HepG2 (cell line): ENCODE data around the gene CSTPP1. TPM values are rescaled to one million over a fixed set of nuclear protein-coding genes. Genes with fewer than 3 reads are reported as not detected.

Experiments
- CHD2 ChIP-seq: IDR thresholded peaks from 2 replicates; pipeline ENCODE4 v1.6.1; 2011; ENCODE audit warnings: low read depth, low read length, improper control_type of control experiment
- EZH2 ChIP-seq: conservative IDR thresholded peaks from 2 replicates; pipeline ENCODE4 v1.6.1; 2012; ENCODE audit warnings: mild to moderate bottlenecking, low read depth, low read length, moderate library complexity
- GLMP ChIP-seq: sonication (generic); formaldehyde crosslinking; IDR thresholded peaks from 2 replicates; pipeline ENCODE4 v1.9.0; 2021; ENCODE audit warnings: missing genetic modification reagents, mild to moderate bottlenecking, borderline replicate concordance
- HDAC1 ChIP-seq: sonication (generic); formaldehyde crosslinking; IDR thresholded peaks from 2 replicates; pipeline ENCODE4 v1.5.1; 2020; ENCODE audit warnings: mild to moderate bottlenecking, missing genetic modification reagents
- HNRNPL ChIP-seq: fragments of 200-400 bp; formaldehyde crosslinking; IDR thresholded peaks from 2 replicates; pipeline ENCODE4 v1.6.1; 2017; ENCODE audit warnings: mild to moderate bottlenecking, low read depth, low read length
- KMT2A ChIP-seq: sonication (generic); formaldehyde crosslinking; IDR thresholded peaks from 2 replicates; pipeline ENCODE4 v1.4.0; 2020; ENCODE audit warnings: missing genetic modification reagents
- NFYB ChIP-seq: sonication (generic); formaldehyde crosslinking; IDR thresholded peaks from 2 replicates; pipeline ENCODE4 v1.4.0; 2020; ENCODE audit warnings: missing genetic modification reagents
- NONO ChIP-seq, 2 experiments: fragments of 450-650 bp in 1 of 2; sonication (generic) in 1 of 2; formaldehyde crosslinking in 1 of 2; IDR thresholded peaks in 1 of 2; conservative IDR thresholded peaks in 1 of 2; 2 replicates each; pipeline versions ENCODE4 v1.6.1 to v1.8.0; 2017 to 2022; ENCODE audit warnings: mild to moderate bottlenecking in 1 of 2, missing genetic modification reagents in 1 of 2, moderate library complexity in 1 of 2
- ONECUT2 ChIP-seq: sonication (generic); formaldehyde crosslinking; IDR thresholded peaks from 2 replicates; pipeline ENCODE4 v1.4.0; 2020; ENCODE audit warnings: missing genetic modification reagents
- SMAD9 ChIP-seq: sonication (generic); formaldehyde crosslinking; IDR thresholded peaks from 2 replicates; pipeline ENCODE4 v1.5.1; 2020; ENCODE audit warnings: mild to moderate bottlenecking, missing genetic modification reagents
- STAT6 ChIP-seq: sonication (generic); formaldehyde crosslinking; IDR thresholded peaks from 2 replicates; pipeline ENCODE4 v1.4.0; 2020; ENCODE audit warnings: missing genetic modification reagents, mild to moderate bottlenecking, borderline replicate concordance
- THYN1 ChIP-seq: sonication (generic); formaldehyde crosslinking; IDR thresholded peaks from 2 replicates; pipeline ENCODE4 v1.8.1; 2023; ENCODE audit warnings: low read depth, mild to moderate bottlenecking, moderate library complexity, missing genetic modification reagents, borderline replicate concordance
- ZBED4 ChIP-seq: sonication (generic); formaldehyde crosslinking; IDR thresholded peaks from 2 replicates; pipeline ENCODE4 v1.4.0; 2020; ENCODE audit warnings: missing genetic modification reagents, borderline replicate concordance
- polyA plus RNA-seq, 8 experiments: library from polyadenylated mRNA; depleted of rRNA in 3 of 8; stranded (reverse) in 7 of 8; unstranded in 1 of 8; fragments of >200 nt; fragmentation: Illumina TruSeq in 4 of 8; extraction: Trizol in 4 of 8; gene quantifications; 2 replicates each; pipeline versions ENCODE4 v1.2.1 to v1.2.3, GENCODE V29; 2011 to 2016; ENCODE audit warnings: low read depth in 4 of 8, missing spikeins in 1 of 8, mixed read lengths in 1 of 8; ENCODE audit not compliant: insufficient read depth in 1 of 8
- total RNA-seq, 5 experiments: library from RNA; depleted of rRNA; stranded (reverse); fragments of >200 nt; fragmentation: Illumina TruSeq; extraction: Trizol; gene quantifications; 2 replicates each; pipeline ENCODE4 v1.2.3, GENCODE V29; 2016; ENCODE audit warnings: low read depth in 1 of 5
- TF ChIP-seq, protein P1 (sequence below): sonication (generic); formaldehyde crosslinking; IDR thresholded peaks from 2 replicates; pipeline ENCODE4 v1.9.0; 2021; ENCODE audit warnings: missing genetic modification reagents, borderline replicate concordance
- TF ChIP-seq, protein P2 (sequence below): sonication (generic); formaldehyde crosslinking; IDR thresholded peaks from 2 replicates; pipeline ENCODE4 v1.9.0; 2022; ENCODE audit warnings: low read depth, missing genetic modification reagents

CSTPP1 gene
- total and polyA plus RNA-seq, 2 of the 13 experiments (the other 11 are each of a cell fraction or from before 2014, with no cell fraction given): 12.3 to 14.6 TPM

- TF ChIP-seq KMT2A (CRISPR knock-in tag): no peak
- no peak for TF ChIP-seq HDAC1 (CRISPR knock-in tag)
- TF ChIP-seq, protein P1, sequence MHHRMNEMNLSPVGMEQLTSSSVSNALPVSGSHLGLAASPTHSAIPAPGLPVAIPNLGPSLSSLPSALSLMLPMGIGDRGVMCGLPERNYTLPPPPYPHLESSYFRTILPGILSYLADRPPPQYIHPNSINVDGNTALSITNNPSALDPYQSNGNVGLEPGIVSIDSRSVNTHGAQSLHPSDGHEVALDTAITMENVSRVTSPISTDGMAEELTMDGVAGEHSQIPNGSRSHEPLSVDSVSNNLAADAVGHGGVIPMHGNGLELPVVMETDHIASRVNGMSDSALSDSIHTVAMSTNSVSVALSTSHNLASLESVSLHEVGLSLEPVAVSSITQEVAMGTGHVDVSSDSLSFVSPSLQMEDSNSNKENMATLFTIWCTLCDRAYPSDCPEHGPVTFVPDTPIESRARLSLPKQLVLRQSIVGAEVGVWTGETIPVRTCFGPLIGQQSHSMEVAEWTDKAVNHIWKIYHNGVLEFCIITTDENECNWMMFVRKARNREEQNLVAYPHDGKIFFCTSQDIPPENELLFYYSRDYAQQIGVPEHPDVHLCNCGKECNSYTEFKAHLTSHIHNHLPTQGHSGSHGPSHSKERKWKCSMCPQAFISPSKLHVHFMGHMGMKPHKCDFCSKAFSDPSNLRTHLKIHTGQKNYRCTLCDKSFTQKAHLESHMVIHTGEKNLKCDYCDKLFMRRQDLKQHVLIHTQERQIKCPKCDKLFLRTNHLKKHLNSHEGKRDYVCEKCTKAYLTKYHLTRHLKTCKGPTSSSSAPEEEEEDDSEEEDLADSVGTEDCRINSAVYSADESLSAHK: no peak
- no peak for TF ChIP-seq HNRNPL
- TF ChIP-seq ONECUT2: no peak
- TF ChIP-seq EZH2: no peak
- TF ChIP-seq ZBED4 (CRISPR knock-in tag): no peak
- TF ChIP-seq, protein P2, sequence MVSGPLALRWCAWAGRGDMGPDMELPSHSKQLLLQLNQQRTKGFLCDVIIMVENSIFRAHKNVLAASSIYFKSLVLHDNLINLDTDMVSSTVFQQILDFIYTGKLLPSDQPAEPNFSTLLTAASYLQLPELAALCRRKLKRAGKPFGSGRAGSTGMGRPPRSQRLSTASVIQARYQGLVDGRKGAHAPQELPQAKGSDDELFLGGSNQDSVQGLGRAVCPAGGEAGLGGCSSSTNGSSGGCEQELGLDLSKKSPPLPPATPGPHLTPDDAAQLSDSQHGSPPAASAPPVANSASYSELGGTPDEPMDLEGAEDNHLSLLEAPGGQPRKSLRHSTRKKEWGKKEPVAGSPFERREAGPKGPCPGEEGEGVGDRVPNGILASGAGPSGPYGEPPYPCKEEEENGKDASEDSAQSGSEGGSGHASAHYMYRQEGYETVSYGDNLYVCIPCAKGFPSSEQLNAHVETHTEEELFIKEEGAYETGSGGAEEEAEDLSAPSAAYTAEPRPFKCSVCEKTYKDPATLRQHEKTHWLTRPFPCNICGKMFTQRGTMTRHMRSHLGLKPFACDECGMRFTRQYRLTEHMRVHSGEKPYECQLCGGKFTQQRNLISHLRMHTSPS: no peak
- no peak for TF ChIP-seq STAT6
- no peak for TF ChIP-seq THYN1 (CRISPR knock-in tag)
- no peak for TF ChIP-seq NFYB
- no peak for TF ChIP-seq NONO (IDR thresholded peaks at IDR 0.05)
- TF ChIP-seq NONO (CRISPR knock-in tag; conservative IDR thresholded peaks at IDR 0.05): no peak
- no peak for TF ChIP-seq CHD2
- no peak for TF ChIP-seq SMAD9 (CRISPR knock-in tag)
- no peak for TF ChIP-seq GLMP (CRISPR knock-in tag)
Measured at GRCh38 chr11:47185305-47186075, 248.9 kb downstream of the CSTPP1 start (continued).
